Duodenal mucosa (tissue), 2 donors: ENCODE data around the gene CHCHD5.

ENCODE experiments used
- H3K27ac ChIP-seq: one replicate; pipeline ENCODE4 v1.7.0; 2013; ENCODE audit warnings: low read depth, low read length
- H3K27me3 ChIP-seq, 2 donors: one replicate each; pipeline ENCODE4 v1.7.0; 2013; ENCODE audit warnings: low read length in 2 of 2, control low read depth in 1 of 2; ENCODE audit not compliant: insufficient read depth in 2 of 2, control insufficient read depth in 1 of 2
- H3K36me3 ChIP-seq, 2 donors: one replicate each; pipeline ENCODE4 v1.7.0; 2013; ENCODE audit warnings: low read length in 2 of 2, control low read depth in 1 of 2; ENCODE audit not compliant: insufficient read depth in 2 of 2, control insufficient read depth in 1 of 2
- H3K4me1 ChIP-seq, 2 donors: one replicate each; pipeline ENCODE4 v1.7.0; 2013; ENCODE audit warnings: low read length in 2 of 2, control low read depth in 1 of 2; ENCODE audit not compliant: insufficient read depth in 2 of 2, control insufficient read depth in 1 of 2
- H3K4me3 ChIP-seq, 2 donors: one replicate each; pipeline ENCODE4 v1.7.0; 2013; ENCODE audit warnings: low read length in 2 of 2, low read depth in 1 of 2
- H3K9ac ChIP-seq, 2 donors: one replicate each; pipeline ENCODE4 v1.7.0; 2013; ENCODE audit warnings: low read length in 2 of 2, low read depth in 1 of 2
- H3K9me3 ChIP-seq, 2 donors: one replicate each; pipeline ENCODE4 v1.7.0; 2013; ENCODE audit warnings: low read length in 2 of 2, control low read depth in 1 of 2; ENCODE audit not compliant: control insufficient read depth in 1 of 2

Gene CHCHD5

DNA sequence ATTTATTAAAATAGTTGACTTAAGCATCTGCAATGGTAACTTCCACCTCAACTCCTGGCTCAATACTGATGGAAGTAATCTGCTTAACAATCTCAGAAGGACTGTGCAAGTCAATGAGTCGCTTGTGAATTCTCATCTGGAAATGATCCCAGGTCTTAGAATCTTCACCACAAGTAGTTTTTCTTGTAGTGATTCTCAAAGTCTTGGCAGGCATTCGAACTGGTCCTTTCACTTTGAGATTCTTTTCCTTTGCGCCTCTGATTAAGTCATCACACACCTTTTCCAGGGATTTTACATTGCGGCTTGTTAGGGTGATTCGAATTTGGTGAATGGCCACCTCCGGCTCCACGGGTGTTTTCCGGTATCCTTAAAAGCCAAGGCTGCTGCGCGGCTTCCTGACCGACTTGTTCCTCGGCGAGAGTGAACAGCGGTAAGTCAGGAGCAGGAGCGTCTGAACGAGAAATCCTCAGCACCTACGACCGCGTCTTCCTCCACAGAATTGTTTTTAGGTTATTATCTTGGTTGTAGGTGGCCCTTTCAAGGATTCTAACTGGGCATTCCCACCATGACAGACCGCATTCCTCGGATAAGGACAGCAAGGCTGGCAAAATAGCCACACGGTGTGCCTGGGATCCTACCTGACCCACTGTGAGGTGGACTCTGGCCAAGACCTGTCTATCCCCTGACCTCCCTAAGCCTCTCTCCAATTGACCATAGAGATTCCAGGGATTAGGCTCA lies 37.5 kb downstream of the CHCHD5 start:
- Histone ChIP-seq H3K9me3 (no peaks in the 10 kb centered on the region), H3K27ac (no peak overlapping the region), H3K27me3 (no peaks in the 10 kb centered on the region), H3K9ac (no peak overlapping the region), H3K36me3 (no peaks in the 10 kb centered on the region), H3K4me3 (no peak overlapping the region), H3K4me1 (peaks cover 10 to 12% of the 10 kb centered on the region in 2 donors)

- Histone ChIP-seq H3K36me3 (no peaks in the 10 kb centered on the region), H3K9ac (no peak overlapping the region), H3K4me3 (no peak overlapping the region), H3K4me1 (peaks cover 12 to 17% of the 10 kb centered on the region in 2 donors), H3K27ac (no peak overlapping the region), H3K9me3 (no peaks in the 10 kb centered on the region), H3K27me3 (no peaks in the 10 kb centered on the region)
Measured at GRCh38 chr2:112622528-112622849, 38.1 kb downstream of the CHCHD5 start.

DNA sequence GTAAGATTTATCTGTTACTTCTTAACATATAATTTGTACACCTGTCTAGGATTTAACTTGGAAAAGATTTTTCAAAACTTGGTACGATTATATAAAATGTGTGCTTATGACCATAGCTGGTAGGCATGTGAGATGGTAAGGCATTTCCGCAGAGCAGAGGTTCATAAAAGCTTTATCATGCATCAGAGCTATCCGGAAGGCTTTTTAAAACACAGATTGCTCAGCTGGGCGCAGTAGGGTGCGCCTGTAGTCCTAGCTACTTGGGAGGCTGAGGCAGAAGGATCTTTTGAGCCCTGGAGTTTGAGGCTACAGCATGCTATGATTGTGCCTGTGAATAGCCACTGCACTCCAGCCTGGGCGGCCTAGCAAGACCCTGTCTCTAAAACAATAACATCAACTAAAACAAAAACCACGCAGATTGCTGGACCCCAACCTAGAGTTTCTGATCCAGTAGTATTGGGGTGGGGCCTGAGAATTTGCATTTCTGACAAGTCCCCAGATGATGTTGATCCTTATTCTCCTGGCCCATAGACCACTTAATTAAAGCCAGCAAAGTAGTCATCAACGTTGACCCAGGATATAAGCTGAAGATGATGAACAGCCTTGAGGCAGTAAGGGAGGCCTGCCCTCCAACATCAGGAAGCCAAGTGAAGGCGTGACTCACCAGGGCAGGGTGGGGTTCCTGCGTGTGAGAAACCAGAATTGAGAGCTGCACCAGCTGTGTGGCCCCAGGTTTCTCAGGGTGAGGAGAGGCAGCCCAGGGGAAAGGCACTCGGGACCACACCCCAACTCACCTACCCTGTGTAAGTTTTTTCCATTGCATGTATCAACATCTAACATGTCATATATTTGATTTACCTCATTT lies 39.7 kb downstream of the CHCHD5 start:
- no peaks in the 10 kb centered on the region for H3K9me3 ChIP-seq
- H3K9ac ChIP-seq: no peak overlapping the region
- peaks cover 16 to 17% of the 10 kb centered on the region in 2 donors for H3K4me1 ChIP-seq
- no peaks in the 10 kb centered on the region for H3K36me3 ChIP-seq
- H3K27me3 ChIP-seq: no peaks in the 10 kb centered on the region
- H3K4me3 ChIP-seq: no peak overlapping the region
- H3K27ac ChIP-seq: no peak overlapping the region

DNA sequence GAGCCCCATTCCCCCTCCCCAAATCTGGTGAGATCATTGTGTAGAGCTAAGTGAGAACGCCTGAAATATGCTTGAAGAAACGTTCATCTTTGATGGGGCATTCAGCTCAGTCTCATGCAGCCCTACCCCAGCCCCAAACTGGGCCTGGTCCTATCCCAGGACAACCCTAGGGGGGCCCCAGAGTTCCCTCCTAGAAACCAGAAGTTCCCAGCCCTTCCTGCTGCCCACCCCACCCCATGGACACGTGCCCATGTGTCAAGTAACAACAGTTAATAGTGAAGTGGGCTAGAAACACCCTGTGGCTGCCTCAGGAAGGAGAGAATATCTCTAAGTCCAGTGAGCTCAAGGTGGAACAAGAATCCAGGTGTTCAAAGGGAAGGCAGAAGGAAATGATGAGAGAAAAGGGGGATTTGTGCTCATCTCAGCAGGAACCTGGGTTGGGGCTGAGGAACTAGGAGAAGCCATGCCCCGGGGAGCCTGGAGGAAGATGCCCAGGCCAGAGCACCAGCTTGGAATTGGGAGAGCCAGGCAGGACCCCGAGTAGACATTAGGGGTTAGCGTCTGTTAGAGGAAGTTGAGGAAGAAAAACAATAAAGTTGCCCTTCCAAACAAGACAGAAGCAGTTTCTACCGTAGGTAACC lies 41.2 kb downstream of the CHCHD5 start:
- Histone ChIP-seq H3K9ac (no peak overlapping the region), H3K9me3 (no peaks in the 10 kb centered on the region), H3K27me3 (no peaks in the 10 kb centered on the region), H3K4me3 (no peak overlapping the region), H3K36me3 (no peaks in the 10 kb centered on the region), H3K27ac (no peak overlapping the region), H3K4me1 (peaks cover 17 to 21% of the 10 kb centered on the region in 2 donors)

DNA sequence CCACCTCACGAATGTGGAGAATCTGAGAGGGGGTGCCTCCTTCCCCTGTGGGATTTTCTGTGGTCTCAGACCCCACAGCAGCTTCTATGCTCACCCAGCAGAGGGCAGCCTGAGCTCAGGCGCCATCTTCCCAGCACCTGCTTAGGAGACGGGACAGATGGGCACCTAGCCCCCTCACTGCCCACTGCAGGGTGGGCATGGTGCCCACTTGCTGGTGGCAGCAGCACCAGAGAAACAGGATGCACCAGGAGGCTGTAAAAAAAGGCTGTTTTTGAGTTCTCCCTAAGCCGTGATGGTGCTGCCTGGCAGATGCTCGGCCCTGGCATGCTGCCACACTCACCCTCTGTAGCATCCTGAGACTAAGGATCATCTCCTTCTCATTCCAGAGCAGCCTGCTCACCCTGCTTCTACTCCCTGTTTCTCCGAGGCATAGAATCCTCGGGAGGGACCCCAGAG lies 42.2 kb downstream of the CHCHD5 start:
- H3K27ac ChIP-seq: no peak overlapping the region
- H3K9me3 ChIP-seq: no peaks in the 10 kb centered on the region
- no peaks in the 10 kb centered on the region for H3K36me3 ChIP-seq
- no peaks in the 10 kb centered on the region for H3K27me3 ChIP-seq
- H3K9ac ChIP-seq: no peak overlapping the region
- H3K4me1 ChIP-seq: peaks cover 24 to 29% of the 10 kb centered on the region in 2 donors
- H3K4me3 ChIP-seq: peak overlapping the region; percentile 27 to 48

DNA sequence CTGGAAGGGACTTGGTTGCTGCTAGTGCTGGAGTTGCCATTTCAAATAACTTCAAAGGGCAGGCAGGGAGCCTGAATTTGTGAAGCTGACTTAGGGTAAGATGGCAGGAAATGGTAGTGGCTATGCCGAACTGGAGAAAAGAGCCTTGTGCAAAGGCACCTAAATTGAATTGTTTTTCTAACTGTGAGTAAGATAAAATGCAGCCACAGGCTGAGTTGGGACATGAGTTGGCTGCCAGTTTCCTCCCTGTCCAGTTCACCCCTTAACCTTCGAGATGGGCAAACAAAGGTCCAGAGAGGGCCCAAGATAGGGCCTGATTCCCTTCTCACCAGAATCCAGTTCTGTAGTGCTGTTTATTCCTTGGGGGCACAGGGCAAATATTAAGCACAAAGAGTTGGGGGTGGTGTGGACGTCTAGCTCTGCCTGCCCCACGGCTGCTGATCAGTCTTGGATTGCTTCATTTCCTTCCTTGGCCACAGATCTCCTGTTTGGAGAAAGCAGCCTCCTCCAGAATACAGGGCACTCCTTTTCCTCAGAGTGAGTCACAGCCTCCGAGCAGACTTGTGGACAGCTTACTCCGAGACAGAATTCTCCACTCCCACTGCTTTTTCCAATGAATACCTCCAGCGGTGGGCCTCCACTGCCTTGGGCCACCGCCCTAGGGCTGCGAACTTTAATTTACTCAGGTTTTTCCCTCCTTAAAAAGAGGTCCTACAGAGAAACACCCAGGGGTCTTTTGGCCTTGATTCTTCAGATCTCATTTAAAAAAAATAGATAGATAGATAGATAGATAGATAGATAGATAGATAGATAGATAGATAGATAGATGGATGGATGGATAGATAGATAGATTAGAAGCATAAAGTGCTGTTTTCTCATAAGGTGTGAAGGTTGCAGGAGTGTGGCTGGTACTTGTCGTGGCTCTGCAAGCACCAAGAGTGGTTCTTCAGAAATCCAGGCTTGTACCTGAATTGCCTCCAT lies 42.9 kb downstream of the CHCHD5 start:
- Histone ChIP-seq H3K4me1 (peaks cover 28 to 34% of the 10 kb centered on the region in 2 donors), H3K9me3 (no peaks in the 10 kb centered on the region), H3K27me3 (no peaks in the 10 kb centered on the region), H3K4me3 (peak overlapping the region in 1 of 2 donors; percentile 27), H3K36me3 (no peaks in the 10 kb centered on the region), H3K27ac (no peak overlapping the region), H3K9ac (no peak overlapping the region)

- H3K9me3 ChIP-seq: no peaks in the 10 kb centered on the region
- H3K4me1 ChIP-seq: peaks cover 26 to 34% of the 10 kb centered on the region in 2 donors
- no peak overlapping the region for H3K9ac ChIP-seq
- H3K36me3 ChIP-seq: no peaks in the 10 kb centered on the region
- no peaks in the 10 kb centered on the region for H3K27me3 ChIP-seq
- no peak overlapping the region for H3K4me3 ChIP-seq
- no peak overlapping the region for H3K27ac ChIP-seq
Measured at GRCh38 chr2:112629224-112629623, 44.8 kb downstream of the CHCHD5 start.

- no peak overlapping the region for H3K4me3 ChIP-seq
- peaks cover 21 to 28% of the 10 kb centered on the region in 2 donors for H3K4me1 ChIP-seq
- no peak overlapping the region for H3K27ac ChIP-seq
- no peaks in the 10 kb centered on the region for H3K27me3 ChIP-seq
- H3K9me3 ChIP-seq: no peaks in the 10 kb centered on the region
- H3K9ac ChIP-seq: no peak overlapping the region
- H3K36me3 ChIP-seq: no peaks in the 10 kb centered on the region
Measured at GRCh38 chr2:112629823-112630222, 45.4 kb downstream of the CHCHD5 start.

GRCh38 chr2:112630268-112630667 lies 45.9 kb downstream of the CHCHD5 start:
- Histone ChIP-seq H3K9me3 (no peaks in the 10 kb centered on the region), H3K4me1 (peaks cover 21 to 28% of the 10 kb centered on the region in 2 donors), H3K9ac (no peak overlapping the region), H3K27me3 (no peaks in the 10 kb centered on the region), H3K27ac (no peak overlapping the region), H3K36me3 (no peaks in the 10 kb centered on the region), H3K4me3 (no peak overlapping the region)
